ENCODE measurements around the gene MORC1.
A peak's percentile ranks its signal among the peaks of the same experiment; 100 is the strongest.

The MORC1 gene

DNA sequence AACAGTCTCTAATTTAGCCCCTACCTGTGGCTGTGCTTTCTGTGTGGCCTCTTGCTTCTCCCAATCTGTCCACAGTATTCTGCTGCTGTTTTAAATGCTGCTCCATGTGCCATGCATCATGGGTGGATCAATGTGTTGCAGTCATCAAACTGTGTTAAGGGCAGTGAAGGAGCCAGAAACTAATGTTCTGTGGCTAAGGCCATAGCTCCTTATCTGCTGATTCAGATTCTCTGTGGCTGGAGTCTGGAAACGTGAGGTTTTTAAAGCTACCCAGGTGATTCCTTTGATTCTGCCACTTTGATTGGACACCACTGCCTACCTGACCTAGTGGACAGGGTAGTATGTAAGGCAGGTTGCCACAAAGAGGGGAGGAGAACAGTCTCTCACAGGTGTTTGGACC is 44.8 kb downstream of the MORC1 start:
- no peak overlapping the region for H3K27ac ChIP-seq

DNA sequence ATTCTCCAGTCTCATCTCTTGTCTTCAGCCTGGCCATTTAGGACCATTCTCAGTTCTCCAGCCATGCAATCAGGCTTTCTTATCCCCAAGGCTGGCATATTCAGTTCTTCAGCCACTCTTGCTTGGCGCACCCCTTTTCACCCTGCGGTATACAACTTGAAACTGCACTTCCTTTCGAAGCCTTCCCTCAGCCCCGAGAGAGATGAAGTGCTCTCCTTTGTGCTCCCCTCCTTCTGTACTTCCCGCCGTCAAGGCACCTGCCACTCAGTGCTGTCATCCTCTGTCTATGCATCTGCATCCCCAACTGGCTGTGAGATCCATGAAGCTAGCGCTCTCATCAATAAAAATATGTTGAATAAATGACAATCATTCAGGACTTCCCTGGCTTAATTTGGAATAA is 45.7 kb downstream of the MORC1 start:
- no peak overlapping the region for H3K27ac ChIP-seq
- TF ChIP-seq, protein P1, sequence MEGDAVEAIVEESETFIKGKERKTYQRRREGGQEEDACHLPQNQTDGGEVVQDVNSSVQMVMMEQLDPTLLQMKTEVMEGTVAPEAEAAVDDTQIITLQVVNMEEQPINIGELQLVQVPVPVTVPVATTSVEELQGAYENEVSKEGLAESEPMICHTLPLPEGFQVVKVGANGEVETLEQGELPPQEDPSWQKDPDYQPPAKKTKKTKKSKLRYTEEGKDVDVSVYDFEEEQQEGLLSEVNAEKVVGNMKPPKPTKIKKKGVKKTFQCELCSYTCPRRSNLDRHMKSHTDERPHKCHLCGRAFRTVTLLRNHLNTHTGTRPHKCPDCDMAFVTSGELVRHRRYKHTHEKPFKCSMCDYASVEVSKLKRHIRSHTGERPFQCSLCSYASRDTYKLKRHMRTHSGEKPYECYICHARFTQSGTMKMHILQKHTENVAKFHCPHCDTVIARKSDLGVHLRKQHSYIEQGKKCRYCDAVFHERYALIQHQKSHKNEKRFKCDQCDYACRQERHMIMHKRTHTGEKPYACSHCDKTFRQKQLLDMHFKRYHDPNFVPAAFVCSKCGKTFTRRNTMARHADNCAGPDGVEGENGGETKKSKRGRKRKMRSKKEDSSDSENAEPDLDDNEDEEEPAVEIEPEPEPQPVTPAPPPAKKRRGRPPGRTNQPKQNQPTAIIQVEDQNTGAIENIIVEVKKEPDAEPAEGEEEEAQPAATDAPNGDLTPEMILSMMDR (conservative IDR thresholded peaks at IDR 0.05) = no peak
- TF ChIP-seq ZFX (IDR thresholded peaks at IDR 0.05) = no peak

More for the DNA sequence above, 44.8 kb downstream of the MORC1 start:
- TF ChIP-seq, protein P1 (conservative IDR thresholded peaks at IDR 0.05) = no peak
- no peak for TF ChIP-seq ZFX (IDR thresholded peaks at IDR 0.05)

DNA sequence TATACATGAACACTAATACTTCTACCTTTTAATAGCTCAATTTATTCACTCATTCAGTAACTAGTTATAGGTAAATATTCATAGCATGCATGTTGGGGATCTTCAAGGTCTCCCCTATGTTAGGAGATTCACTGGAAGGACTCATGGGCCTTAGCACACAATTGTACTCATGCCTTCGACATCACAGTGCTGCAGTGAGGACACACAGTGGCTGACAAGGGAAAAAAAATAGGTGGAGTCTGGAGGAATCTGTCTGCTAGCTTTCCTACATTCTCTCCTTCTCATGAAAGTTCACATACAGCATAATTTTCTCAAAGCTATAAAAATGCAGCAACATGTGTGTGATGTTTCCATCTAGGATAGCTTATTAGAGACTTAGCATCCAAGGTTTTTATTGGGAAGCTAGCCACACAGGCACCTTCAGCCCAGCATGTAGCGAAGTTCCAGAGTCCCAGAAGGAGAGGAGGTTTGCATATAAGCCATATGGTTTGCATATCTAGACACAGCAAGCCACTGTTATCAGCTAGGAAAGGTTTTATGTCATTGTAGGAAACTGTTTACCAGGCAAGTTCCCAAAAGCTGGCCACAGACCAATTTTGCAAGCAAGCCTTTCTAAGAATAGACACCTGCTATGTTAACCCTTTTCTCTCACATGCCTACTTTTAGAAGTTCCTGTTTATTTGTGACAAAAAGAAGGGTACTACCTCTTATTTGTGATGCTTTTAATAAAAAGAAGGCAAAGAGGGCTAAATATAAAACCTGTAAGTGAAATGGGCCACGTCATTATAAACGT is 46.4 kb downstream of the MORC1 start:
- no peak overlapping the region for H3K27ac ChIP-seq
- TF ChIP-seq, protein P1 (conservative IDR thresholded peaks at IDR 0.05) = peak; percentile 11
- TF ChIP-seq ZFX (IDR thresholded peaks at IDR 0.05) = no peak

DNA sequence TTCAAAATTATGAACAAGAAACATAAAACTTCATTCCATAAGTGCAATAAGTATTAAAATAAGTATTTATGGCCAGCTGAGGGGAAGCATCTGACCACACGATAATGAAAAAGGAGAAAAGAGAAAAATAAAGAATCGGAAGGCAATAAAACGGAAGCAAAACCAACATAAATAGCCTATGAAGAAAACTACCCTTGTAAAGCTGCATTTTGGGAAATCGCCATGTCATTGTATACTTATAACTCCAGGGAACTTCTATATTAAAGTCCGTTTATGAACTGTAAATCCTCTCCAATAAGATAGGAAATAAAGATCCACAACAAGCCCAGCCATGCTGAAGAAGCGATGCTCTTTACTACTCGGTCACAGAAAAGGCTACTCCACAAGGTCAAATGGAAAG is 47.7 kb downstream of the MORC1 start:
- no peak overlapping the region for H3K27ac ChIP-seq
- TF ChIP-seq, protein P1 (conservative IDR thresholded peaks at IDR 0.05) = no peak
- no peak for TF ChIP-seq ZFX (IDR thresholded peaks at IDR 0.05)

DNA sequence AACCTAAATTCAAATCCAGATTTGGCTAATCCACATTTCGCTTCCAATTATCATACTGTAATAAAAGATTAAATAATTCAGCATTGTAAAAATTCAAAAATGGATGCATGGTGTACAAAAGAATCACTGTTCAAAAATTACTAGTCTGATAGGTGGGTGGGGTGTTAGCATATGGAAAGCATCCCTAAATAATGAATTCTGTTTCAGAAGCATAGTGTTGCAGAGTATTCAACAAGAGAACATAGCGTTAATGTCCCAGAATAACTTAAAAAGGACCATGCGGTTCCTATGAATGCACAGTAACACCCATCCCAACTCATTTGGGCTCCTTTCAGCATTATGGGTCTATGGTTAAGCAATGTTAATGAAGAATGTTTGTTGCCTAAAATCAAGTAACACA is 51.1 kb downstream of the MORC1 start:
- no peak for TF ChIP-seq ZFX (IDR thresholded peaks at IDR 0.05)
- TF ChIP-seq, protein P1 (conservative IDR thresholded peaks at IDR 0.05) = no peak
- no peak overlapping the region for H3K27ac ChIP-seq

DNA sequence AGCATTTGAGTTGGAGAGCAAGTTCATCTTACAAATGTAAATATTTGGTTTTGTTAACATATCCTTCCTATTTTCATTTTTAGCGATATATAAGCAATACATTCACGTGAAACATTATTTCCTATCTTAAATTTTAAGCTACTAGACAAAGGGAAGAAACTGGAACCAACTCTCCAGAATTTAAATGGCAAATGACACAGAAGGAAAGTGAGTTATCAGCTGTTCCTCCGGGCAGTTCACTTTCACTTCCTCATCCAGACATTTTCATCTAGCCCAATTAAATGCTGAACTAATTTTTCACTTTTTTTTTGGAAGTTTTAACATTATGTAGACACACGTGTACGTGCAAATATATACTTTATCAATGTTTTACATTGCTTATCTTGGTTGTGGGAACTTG is 58.7 kb downstream of the MORC1 start:
- TF ChIP-seq ZFX (IDR thresholded peaks at IDR 0.05) = no peak
- TF ChIP-seq, protein P1 (conservative IDR thresholded peaks at IDR 0.05) = no peak
- H3K27ac ChIP-seq = no peak overlapping the region

DNA sequence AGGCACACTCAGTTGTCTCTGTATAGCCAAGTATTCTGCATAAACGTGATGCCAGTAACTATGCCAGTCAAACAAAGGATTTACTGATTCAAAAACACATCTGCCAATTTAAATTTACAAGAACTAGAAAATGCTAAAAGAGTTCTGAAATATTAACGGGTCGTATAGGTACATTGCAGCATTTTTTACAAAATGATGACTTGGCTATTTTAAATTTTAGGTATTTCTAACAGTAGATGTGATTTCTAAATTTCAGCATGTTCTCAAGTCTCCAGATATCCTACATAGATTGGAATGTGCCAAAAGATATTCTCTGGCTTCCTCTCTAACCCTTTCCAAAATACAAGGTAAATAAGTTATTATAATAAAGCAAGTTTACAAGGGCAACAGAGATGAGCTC is 60.3 kb downstream of the MORC1 start:
- H3K27ac ChIP-seq = no peak overlapping the region
- TF ChIP-seq, protein P1 (conservative IDR thresholded peaks at IDR 0.05) = no peak
- no peak for TF ChIP-seq ZFX (IDR thresholded peaks at IDR 0.05)
